ENCODE results near the gene ATM.

GRCh38 chr11:108204929-108205499 lies 17.9 kb upstream of the ATM start:
- no peak for TF ChIP-seq USF2 (IDR thresholded peaks at IDR 0.05; ENCODE audit: borderline replicate concordance, low read depth, low read length)
- TF ChIP-seq SKIL (IDR thresholded peaks at IDR 0.05; ENCODE audit: low read depth, poor library complexity, severe bottlenecking): no peak
- TF ChIP-seq CTCF (IDR thresholded peaks at IDR 0.05 in 2 of 3, conservative IDR thresholded peaks at IDR 0.05 in 1 of 3; ENCODE audit: control insufficient read depth in 2 of 3, extremely low read depth in 1 of 3, insufficient read depth in 1 of 3, low read depth in 3 of 3, low read length in 3 of 3): no peak
- TF ChIP-seq GABPA (IDR thresholded peaks at IDR 0.05; ENCODE audit: low read depth): no peak
- no peak for TF ChIP-seq MLLT1 (IDR thresholded peaks at IDR 0.05)
- no peak for TF ChIP-seq CREM (IDR thresholded peaks at IDR 0.05; ENCODE audit: low read depth)
- TF ChIP-seq ESRRA (IDR thresholded peaks at IDR 0.05; ENCODE audit: low read length): no peak
- TF ChIP-seq ATF2 (IDR thresholded peaks at IDR 0.05; ENCODE audit: low read length): no peak
- no peak for TF ChIP-seq EZH2 (IDR thresholded peaks at IDR 0.05; ENCODE audit: borderline replicate concordance, control insufficient read depth, low read depth, low read length)

Data from GM12878 (cell line).